Esophagus muscularis mucosa (tissue), 4 donors: ENCODE measurements around the gene AUNIP.

Experiments
- EP300 ChIP-seq: sonication (generic); formaldehyde crosslinking; IDR thresholded peaks from one replicate; pipeline ENCODE4 v1.6.1; 2017; ENCODE audit warnings: antibody characterized with exemption
- POLR2A ChIP-seq: fragments of 450-650 bp; IDR thresholded peaks from one replicate; pipeline ENCODE4 v1.6.1; 2017; ENCODE audit warnings: antibody characterized with exemption, moderate library complexity, mild to moderate bottlenecking, low read depth
- TF ChIP-seq, protein P1 (sequence below), 3 experiments: fragments of 200-600 bp in 2 of 3; fragments of 450-650 bp in 1 of 3; sonication (generic) in 2 of 3; IDR thresholded peaks; one replicate each; pipeline ENCODE4 v1.5.1; 2017 to 2019; ENCODE audit warnings: antibody characterized with exemption in 3 of 3, mild to moderate bottlenecking in 2 of 3, moderate library complexity in 1 of 3

DNA sequence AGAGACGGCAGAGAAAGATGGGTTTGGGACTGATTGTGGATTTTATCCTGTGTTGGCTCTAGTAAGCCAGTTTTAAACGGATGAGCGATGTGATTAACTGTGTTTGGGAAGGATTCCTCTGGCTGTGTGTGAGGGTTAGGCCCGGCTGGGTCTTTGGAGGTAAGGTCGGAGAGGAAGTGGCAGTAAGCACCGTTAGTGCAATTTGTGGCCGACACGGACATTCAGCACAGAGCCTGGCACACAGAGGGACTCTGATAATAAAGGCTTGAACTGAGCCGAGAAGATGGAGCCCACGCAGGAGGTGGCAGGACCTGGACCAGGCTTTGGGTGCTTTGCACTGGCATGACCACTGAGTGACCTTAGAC lies 38.2 kb downstream of the AUNIP start:
- TF ChIP-seq, protein P1, sequence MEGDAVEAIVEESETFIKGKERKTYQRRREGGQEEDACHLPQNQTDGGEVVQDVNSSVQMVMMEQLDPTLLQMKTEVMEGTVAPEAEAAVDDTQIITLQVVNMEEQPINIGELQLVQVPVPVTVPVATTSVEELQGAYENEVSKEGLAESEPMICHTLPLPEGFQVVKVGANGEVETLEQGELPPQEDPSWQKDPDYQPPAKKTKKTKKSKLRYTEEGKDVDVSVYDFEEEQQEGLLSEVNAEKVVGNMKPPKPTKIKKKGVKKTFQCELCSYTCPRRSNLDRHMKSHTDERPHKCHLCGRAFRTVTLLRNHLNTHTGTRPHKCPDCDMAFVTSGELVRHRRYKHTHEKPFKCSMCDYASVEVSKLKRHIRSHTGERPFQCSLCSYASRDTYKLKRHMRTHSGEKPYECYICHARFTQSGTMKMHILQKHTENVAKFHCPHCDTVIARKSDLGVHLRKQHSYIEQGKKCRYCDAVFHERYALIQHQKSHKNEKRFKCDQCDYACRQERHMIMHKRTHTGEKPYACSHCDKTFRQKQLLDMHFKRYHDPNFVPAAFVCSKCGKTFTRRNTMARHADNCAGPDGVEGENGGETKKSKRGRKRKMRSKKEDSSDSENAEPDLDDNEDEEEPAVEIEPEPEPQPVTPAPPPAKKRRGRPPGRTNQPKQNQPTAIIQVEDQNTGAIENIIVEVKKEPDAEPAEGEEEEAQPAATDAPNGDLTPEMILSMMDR (IDR thresholded peaks at IDR 0.05): no peak
- TF ChIP-seq POLR2A: no peak
- TF ChIP-seq EP300: no peak
